Pericardium fibroblast (primary cell): Measurements from ENCODE around the gene INS. TPM values are rescaled to one million over a fixed set of nuclear protein-coding genes. Genes with fewer than 3 reads are reported as not detected.

Source experiments
- total RNA-seq: library from RNA; depleted of rRNA; stranded (reverse); fragments of >200 nt; gene quantifications from 2 replicates; pipeline ENCODE4 v1.2.3, GENCODE V29; 2015

Gene INS
- not detected in 2 replicates for total RNA-seq

DNA sequence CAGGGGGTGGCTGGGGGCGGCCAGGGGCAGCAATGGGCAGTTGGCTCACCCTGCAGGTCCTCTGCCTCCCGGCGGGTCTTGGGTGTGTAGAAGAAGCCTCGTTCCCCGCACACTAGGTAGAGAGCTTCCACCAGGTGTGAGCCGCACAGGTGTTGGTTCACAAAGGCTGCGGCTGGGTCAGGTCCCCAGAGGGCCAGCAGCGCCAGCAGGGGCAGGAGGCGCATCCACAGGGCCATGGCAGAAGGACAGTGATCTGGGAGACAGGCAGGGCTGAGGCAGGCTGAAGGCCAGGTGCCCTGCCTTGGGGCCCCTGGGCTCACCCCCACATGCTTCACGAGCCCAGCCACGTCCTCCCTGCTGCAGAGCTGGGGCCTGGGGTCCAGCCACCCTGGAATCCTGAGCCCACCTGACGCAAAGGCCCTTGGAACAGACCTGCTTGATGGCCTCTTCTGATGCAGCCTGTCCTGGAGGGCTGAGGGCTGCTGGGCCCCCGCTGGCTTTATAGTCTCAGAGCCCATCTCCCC lies at the start of gene INS:
Gene INS (minus strand): TSS at position 474 of the 524 bp plus-strand sequence. CDS start 238 bp downstream, at position 236.

DNA sequence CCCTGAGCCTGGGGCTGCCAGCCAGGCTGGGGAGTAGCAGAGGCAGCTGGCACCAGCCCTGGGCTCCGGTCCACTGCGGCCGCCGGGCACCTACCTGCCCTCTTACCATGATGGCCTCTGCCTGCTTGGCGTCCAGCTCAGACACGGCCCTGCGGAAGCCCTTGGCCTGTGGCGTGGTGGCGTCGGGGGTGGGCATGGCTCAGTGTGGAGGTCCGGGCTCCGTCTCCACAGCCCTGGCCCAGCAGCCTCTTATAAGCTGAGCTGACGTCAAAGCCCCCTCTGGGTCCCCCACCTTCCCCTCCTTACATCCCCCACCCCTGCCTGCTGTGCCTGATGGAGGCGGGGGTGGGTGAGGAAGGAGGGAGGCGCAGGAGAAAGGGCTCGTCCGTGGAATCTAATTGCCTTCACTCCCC lies 10.6 kb upstream of the INS start, which contains the start of gene TH:
Gene TH (minus strand): TSS at position 225 of the 413 bp plus-strand sequence. CDS start 29 bp downstream, at position 196.

DNA sequence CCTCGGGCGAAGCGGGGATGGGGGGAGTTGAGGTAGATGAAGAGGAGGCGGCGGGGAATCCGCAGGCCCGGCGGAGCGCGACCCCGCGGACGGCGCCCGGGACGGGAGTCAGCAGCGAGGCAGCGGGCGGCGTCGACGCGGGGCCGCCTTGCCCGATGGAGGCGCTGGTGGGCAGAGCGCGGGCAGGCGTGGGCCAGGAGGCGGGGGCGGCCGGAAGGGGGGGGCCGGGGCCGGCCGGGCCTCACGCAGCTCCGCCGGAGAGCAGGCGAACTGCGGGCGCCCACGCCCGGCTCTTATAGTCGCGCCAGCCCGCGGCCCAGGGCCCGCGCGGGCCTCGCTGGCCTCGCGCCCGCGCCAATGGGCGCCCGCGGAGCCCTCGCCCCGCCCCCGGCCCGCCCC lies 21.9 kb downstream of the INS start, which contains the start of gene IGF2:
Gene IGF2 (minus strand): TSS at position 267 of the 399 bp plus-strand sequence. CDS start 3,866 bp downstream, outside the sequence.

Other genes with a start within 250 kb of the INS start
- gene TNNT3, start 241.5 kb downstream of the INS start, total RNA-seq, result 12.3 and 28.9 TPM in 2 replicates
- gene MRPL23, start 213.9 kb downstream of the INS start, total RNA-seq, result 63.6 and 67.1 TPM in 2 replicates
- 18,433 and 25,558 TPM in 2 replicates for gene H19, start 163.4 kb downstream of the INS start, total RNA-seq
- gene IGF2, start 21.8 kb downstream of the INS start, total RNA-seq, result 539 and 549 TPM in 2 replicates
- 0.17 and 17.5 TPM in 2 replicates for gene TH, start 10.6 kb upstream of the INS start, total RNA-seq
- 0.17 TPM in 1 of 2 replicates, not detected in the other for gene ASCL2, start 109.4 kb upstream of the INS start, total RNA-seq
- not detected in 2 replicates for gene C11orf21, start 140.7 kb upstream of the INS start, total RNA-seq
- gene TSPAN32, start 140.8 kb upstream of the INS start, total RNA-seq, result 0.82 TPM in 1 of 2 replicates, not detected in the other
- 349 and 378 TPM in 2 replicates for gene CD81, start 216.1 kb upstream of the INS start, total RNA-seq
- 39.7 and 48.4 TPM in 2 replicates for gene TSSC4, start 239.5 kb upstream of the INS start, total RNA-seq